ENCODE data around the gene IRAK1. TPM values are rescaled to one million over a fixed set of nuclear protein-coding genes. Genes with fewer than 3 reads are reported as not detected.

Gene IRAK1
- total and polyA plus RNA-seq, 9 of the 15 experiments (the other 6 are each of a cell fraction or from before 2014, with no cell fraction given): 11.6 to 261 (median 91.6) TPM

- TF ChIP-seq ARID4B (CRISPR knock-in tag; IDR thresholded peaks at IDR 0.05): 0 out of 2 replicates have a peak, but pooled peaks have one; percentile 28
- no peak for TF ChIP-seq ZKSCAN1 (IDR thresholded peaks at IDR 0.05; ENCODE audit: low read depth, low read length)
- TF ChIP-seq, protein P1, sequence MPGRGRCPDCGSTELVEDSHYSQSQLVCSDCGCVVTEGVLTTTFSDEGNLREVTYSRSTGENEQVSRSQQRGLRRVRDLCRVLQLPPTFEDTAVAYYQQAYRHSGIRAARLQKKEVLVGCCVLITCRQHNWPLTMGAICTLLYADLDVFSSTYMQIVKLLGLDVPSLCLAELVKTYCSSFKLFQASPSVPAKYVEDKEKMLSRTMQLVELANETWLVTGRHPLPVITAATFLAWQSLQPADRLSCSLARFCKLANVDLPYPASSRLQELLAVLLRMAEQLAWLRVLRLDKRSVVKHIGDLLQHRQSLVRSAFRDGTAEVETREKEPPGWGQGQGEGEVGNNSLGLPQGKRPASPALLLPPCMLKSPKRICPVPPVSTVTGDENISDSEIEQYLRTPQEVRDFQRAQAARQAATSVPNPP (IDR thresholded peaks at IDR 0.05; ENCODE audit: borderline replicate concordance, insufficient read depth, insufficient read length): no peak
- TF ChIP-seq ATF7 (IDR thresholded peaks at IDR 0.05): no peak
- TF ChIP-seq DDX20 (tag; IDR thresholded peaks at IDR 0.05; ENCODE audit: low read depth): peak; percentile 84
- peak; percentile 98 for TF ChIP-seq ZBTB9 (CRISPR knock-in tag; IDR thresholded peaks at IDR 0.05)
- TF ChIP-seq ZBED1 (IDR thresholded peaks at IDR 0.05): no peak
- no peak for TF ChIP-seq POU5F1 (IDR thresholded peaks at IDR 0.05; ENCODE audit: borderline replicate concordance, low read depth, low read length, partially characterized antibody)
- TF ChIP-seq SETDB1 (IDR thresholded peaks at IDR 0.05; ENCODE audit: low read length): no peak
- TF ChIP-seq U2AF1 (optimal IDR thresholded peaks at IDR 0.05; ENCODE audit: low read depth, low read length): no peak
- TF ChIP-seq NFATC3 (IDR thresholded peaks at IDR 0.05): no peak
- no peak for TF ChIP-seq HNRNPL (IDR thresholded peaks at IDR 0.05; ENCODE audit: low read depth, low read length)
- TF ChIP-seq HIVEP1 (CRISPR knock-in tag; IDR thresholded peaks at IDR 0.05): peak; percentile 93
- no peak for TF ChIP-seq FOXK2 (conservative IDR thresholded peaks at IDR 0.05 in 1 of 2, IDR thresholded peaks at IDR 0.05 in 1 of 2; ENCODE audit: low read depth in 2 of 2)
- peak; percentile 74 for TF ChIP-seq TCFL5 (CRISPR knock-in tag; conservative IDR thresholded peaks at IDR 0.05)
- TF ChIP-seq ZEB2 (IDR thresholded peaks at IDR 0.05): no peak
- TF ChIP-seq ZNF134 (CRISPR knock-in tag; conservative IDR thresholded peaks at IDR 0.05): peak; percentile 79
- peak; percentile 57 for TF ChIP-seq ARID1B (IDR thresholded peaks at IDR 0.05)
- TF ChIP-seq, protein P2, sequence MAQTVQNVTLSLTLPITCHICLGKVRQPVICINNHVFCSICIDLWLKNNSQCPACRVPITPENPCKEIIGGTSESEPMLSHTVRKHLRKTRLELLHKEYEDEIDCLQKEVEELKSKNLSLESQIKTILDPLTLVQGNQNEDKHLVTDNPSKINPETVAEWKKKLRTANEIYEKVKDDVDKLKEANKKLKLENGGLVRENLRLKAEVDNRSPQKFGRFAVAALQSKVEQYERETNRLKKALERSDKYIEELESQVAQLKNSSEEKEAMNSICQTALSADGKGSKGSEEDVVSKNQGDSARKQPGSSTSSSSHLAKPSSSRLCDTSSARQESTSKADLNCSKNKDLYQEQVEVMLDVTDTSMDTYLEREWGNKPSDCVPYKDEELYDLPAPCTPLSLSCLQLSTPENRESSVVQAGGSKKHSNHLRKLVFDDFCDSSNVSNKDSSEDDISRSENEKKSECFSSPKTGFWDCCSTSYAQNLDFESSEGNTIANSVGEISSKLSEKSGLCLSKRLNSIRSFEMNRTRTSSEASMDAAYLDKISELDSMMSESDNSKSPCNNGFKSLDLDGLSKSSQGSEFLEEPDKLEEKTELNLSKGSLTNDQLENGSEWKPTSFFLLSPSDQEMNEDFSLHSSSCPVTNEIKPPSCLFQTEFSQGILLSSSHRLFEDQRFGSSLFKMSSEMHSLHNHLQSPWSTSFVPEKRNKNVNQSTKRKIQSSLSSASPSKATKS (CRISPR knock-in tag; IDR thresholded peaks at IDR 0.05): no peak
- TF ChIP-seq, protein P3, sequence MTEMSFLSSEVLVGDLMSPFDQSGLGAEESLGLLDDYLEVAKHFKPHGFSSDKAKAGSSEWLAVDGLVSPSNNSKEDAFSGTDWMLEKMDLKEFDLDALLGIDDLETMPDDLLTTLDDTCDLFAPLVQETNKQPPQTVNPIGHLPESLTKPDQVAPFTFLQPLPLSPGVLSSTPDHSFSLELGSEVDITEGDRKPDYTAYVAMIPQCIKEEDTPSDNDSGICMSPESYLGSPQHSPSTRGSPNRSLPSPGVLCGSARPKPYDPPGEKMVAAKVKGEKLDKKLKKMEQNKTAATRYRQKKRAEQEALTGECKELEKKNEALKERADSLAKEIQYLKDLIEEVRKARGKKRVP (CRISPR knock-in tag; IDR thresholded peaks at IDR 0.05): peak; percentile 78
Measured at GRCh38 chrX:154002215-154002719, 17.4 kb downstream of the IRAK1 start (continued).
